Endodermal cell (in vitro differentiated cells): ENCODE results near the gene SMARCA4. TPM values are rescaled to one million over a fixed set of nuclear protein-coding genes. Genes with fewer than 3 reads are reported as not detected.

Source experiments
- DNase-seq: peaks from one replicate; pipeline ENCODE4 v3.0.0-alpha.2; 2017
- H3K27ac ChIP-seq: 2 replicates; pipeline ENCODE4 v1.5.1; 2013; ENCODE audit warnings: mild to moderate bottlenecking, low read depth, low read length, moderate library complexity
- H3K27me3 ChIP-seq: 2 replicates; pipeline ENCODE4 v1.6.1; 2013; ENCODE audit warnings: mild to moderate bottlenecking, low read length, moderate library complexity; ENCODE audit not compliant: insufficient read depth, control insufficient read depth, poor library complexity, severe bottlenecking
- H3K36me3 ChIP-seq: 2 replicates; pipeline ENCODE4 v1.7.0; 2013; ENCODE audit warnings: mild to moderate bottlenecking, low read length, moderate library complexity; ENCODE audit not compliant: control insufficient read depth, insufficient read depth
- H3K4me1 ChIP-seq: one replicate; pipeline ENCODE4 v1.7.0; 2013; ENCODE audit warnings: low read length; ENCODE audit not compliant: control insufficient read depth, insufficient read depth
- H3K4me3 ChIP-seq: 2 replicates; pipeline ENCODE4 v1.5.1; 2013; ENCODE audit warnings: mild to moderate bottlenecking, low read length, moderate library complexity
- H3K9ac ChIP-seq: 2 replicates; pipeline ENCODE4 v1.6.1; 2013; ENCODE audit warnings: mild to moderate bottlenecking, low read length, moderate library complexity; ENCODE audit not compliant: poor library complexity, severe bottlenecking; ENCODE audit errors: extremely low read depth
- H3K9me3 ChIP-seq: 2 replicates; pipeline ENCODE4 v1.6.1; 2013; ENCODE audit warnings: mild to moderate bottlenecking, low read length, moderate library complexity; ENCODE audit not compliant: control insufficient read depth
- H3K27ac Mint-ChIP-seq: 2 replicates; pipeline ENCODE4 v1.8.0; 2020; ENCODE audit warnings: mixed read lengths
- H3K27me3 Mint-ChIP-seq: 2 replicates; pipeline ENCODE4 v1.8.0; 2021; ENCODE audit warnings: mild to moderate bottlenecking, mixed read lengths; ENCODE audit not compliant: insufficient read depth
- H3K36me3 Mint-ChIP-seq: 2 replicates; pipeline ENCODE4 v1.8.0; 2020; ENCODE audit warnings: low read depth, mixed read lengths
- H3K4me1 Mint-ChIP-seq: 2 replicates; pipeline ENCODE4 v1.8.0; 2020; ENCODE audit warnings: mixed read lengths
- H3K4me3 Mint-ChIP-seq: 2 replicates; pipeline ENCODE4 v1.8.0; 2020; ENCODE audit warnings: mild to moderate bottlenecking, moderate library complexity, mixed read lengths
- H3K9me3 Mint-ChIP-seq: 2 replicates; pipeline ENCODE4 v1.8.0; 2020; ENCODE audit warnings: mild to moderate bottlenecking, mixed read lengths
- WGBS, 2 experiments: methylation state at CpG; one replicate each; pipeline versions ENCODE4 v1.1.5 to v1.1.7; 2013; ENCODE audit warnings: missing lambda C conversion rate in 2 of 2, mixed read lengths in 1 of 2; ENCODE audit not compliant: insufficient coverage in 1 of 2, insufficient read length in 1 of 2; 5-methylcytosine and 5-hydroxymethylcytosine counted together
- total RNA-seq, 2 donors: library from RNA; stranded (reverse); fragmentation: NEBNext Ultra II Directional in 1 of 2; extraction: Animal tissue kit (Norgen Biotek cat#: 25700) in 1 of 2; gene quantifications; 2 replicates in 1 of 2; 3 replicates in 1 of 2; pipeline ENCODE4 v1.2.1, GENCODE V29; 2021
- TF ChIP-seq, protein P1 (sequence below): fragments of 200-600 bp; sonication (generic); conservative IDR thresholded peaks from 2 replicates; pipeline ENCODE4 v1.5.0; 2021; ENCODE audit warnings: antibody characterized with exemption, mild to moderate bottlenecking

Gene SMARCA4
- total RNA-seq, 2 donors from 2014 or later, result 290 to 292 TPM

DNA sequence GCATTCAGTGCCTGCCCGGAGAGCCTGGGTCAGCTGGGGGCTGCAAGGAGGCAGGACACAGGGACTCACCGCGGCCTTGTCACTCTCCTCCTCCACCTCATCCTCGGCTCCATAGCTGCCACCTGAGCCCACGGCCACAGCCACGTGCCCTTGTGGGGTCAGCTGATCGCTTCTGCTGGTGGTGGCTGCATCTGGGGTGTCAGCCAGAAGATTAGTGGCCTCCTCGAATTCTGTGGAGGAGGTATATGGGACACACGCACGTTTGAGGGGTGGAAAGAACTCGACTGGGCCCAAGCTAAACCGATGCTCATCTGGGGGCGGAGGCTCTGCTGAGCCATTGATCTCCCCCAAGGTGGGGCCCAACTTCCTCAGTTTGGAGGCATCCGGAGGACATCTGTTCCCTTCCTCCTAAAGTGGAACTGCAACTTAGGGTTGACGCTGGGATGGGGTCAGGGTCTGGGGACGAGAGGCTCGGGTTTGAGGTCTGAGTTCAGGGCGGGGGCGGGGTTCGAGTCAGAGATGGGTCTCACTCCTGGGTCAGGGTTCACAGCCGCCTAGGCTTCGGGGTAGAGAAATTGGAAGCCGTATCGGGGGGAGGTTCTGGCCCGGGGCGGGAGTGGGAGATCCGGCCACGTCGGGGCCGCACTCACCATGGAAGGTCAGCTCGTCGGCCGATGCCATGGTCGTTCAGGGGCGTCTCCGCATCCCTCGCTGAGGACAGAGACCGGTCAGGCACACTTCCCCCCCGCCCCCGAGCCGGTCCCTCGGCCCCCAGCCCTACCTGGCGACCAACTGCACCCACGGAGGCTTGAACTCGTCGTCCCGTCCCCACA lies 32.9 kb upstream of the SMARCA4 start:
- Histone ChIP-seq H3K27me3 (no peaks in the 10 kb centered on the region), H3K4me3 (peak overlapping the region; percentile 85), H3K9me3 (no peaks in the 10 kb centered on the region), H3K27ac (no peak overlapping the region), H3K9ac (peak overlapping the region; percentile 37), H3K36me3 (peaks cover 38% of the 10 kb centered on the region), H3K4me1 (peaks cover 4% of the 10 kb centered on the region)
- Mint-ChIP-seq H3K9me3 (no peaks in the 10 kb centered on the region), H3K36me3 (peaks cover 32% of the 10 kb centered on the region), H3K27ac (peak overlapping the region; percentile 81), H3K27me3 (no peaks in the 10 kb centered on the region), H3K4me1 (no peaks in the 10 kb centered on the region), H3K4me3 (peak overlapping the region; percentile 86)
- no peak for DNase-seq
- TF ChIP-seq, protein P1, sequence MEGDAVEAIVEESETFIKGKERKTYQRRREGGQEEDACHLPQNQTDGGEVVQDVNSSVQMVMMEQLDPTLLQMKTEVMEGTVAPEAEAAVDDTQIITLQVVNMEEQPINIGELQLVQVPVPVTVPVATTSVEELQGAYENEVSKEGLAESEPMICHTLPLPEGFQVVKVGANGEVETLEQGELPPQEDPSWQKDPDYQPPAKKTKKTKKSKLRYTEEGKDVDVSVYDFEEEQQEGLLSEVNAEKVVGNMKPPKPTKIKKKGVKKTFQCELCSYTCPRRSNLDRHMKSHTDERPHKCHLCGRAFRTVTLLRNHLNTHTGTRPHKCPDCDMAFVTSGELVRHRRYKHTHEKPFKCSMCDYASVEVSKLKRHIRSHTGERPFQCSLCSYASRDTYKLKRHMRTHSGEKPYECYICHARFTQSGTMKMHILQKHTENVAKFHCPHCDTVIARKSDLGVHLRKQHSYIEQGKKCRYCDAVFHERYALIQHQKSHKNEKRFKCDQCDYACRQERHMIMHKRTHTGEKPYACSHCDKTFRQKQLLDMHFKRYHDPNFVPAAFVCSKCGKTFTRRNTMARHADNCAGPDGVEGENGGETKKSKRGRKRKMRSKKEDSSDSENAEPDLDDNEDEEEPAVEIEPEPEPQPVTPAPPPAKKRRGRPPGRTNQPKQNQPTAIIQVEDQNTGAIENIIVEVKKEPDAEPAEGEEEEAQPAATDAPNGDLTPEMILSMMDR, result no peak
- WGBS, 2 experiments, result 19 to 27% methylated on average over 5 to 47 of the region's 47 CpGs

DNA sequence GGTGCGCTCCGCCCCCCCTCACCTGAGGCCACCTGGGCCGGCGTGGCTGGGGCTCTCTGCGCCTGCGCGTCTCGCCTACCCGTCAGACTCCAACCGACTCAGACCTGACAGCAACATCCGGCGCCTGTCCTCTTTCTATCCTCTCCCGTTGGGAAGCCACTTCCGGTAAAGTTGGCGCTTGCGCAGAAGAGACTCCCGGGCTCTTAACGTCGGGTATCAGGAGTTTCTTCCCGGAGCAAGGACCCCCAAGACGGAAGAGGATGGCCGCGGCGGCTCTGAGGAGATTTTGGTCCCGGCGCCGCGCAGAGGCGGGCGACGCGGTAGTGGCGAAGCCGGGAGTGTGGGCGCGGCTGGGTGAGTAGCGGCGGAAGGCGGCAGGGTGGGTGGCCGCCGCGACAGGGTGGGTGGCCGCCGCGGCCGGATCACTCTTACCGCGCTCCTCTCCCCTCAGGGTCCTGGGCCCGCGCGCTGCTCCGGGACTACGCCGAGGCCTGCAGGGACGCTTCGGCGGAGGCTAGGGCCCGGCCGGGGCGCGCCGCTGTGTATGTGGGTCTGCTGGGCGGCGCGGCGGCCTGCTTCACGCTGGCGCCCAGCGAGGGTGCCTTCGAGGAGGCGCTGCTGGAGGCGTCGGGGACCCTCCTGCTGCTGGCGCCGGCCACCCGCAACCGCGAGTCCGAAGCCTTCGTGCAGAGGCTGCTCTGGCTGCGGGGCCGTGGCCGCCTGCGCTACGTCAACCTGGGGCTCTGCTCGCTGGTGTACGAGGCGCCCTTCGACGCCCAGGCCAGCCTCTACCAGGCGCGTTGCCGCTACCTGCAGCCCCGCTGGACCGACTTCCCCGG lies 32.0 kb upstream of the SMARCA4 start, which contains the start of the genes TIMM29 and YIPF2:
TSS of gene TIMM29 (plus strand) at position 249 of the 839 bp plus-strand sequence. CDS start at position 261, 12 bp downstream.
TSS of gene YIPF2 (minus strand) at position 77 of the 839 bp plus-strand sequence. CDS start 229 bp downstream, outside the sequence.
- peak within 1 kb of the TSS; percentile 86 for H3K4me3 Mint-ChIP-seq
- Histone ChIP-seq H3K9ac (peak within 1 kb of the TSS; percentile 69), H3K9me3 (no peaks in the 10 kb centered on the region), H3K36me3 (peaks cover 34% of the 10 kb centered on the region), H3K4me1 (peaks cover 4% of the 10 kb centered on the region), H3K27ac (peak within 1 kb of the TSS; percentile 57), H3K27me3 (no peaks in the 10 kb centered on the region), H3K4me3 (peak within 1 kb of the TSS; percentile 85)
- no peaks in the 10 kb centered on the region for H3K27me3 Mint-ChIP-seq
- DNase-seq, result peak; percentile 99
- no peaks in the 10 kb centered on the region for H3K4me1 Mint-ChIP-seq
- H3K27ac Mint-ChIP-seq, result peak within 1 kb of the TSS; percentile 81
- peaks cover 30% of the 10 kb centered on the region for H3K36me3 Mint-ChIP-seq
- 0 to 1% methylated on average over 46 to 96 of the region's 96 CpGs for WGBS, 2 experiments
- H3K9me3 Mint-ChIP-seq, result no peaks in the 10 kb centered on the region
- TF ChIP-seq, protein P1, result no peak

DNA sequence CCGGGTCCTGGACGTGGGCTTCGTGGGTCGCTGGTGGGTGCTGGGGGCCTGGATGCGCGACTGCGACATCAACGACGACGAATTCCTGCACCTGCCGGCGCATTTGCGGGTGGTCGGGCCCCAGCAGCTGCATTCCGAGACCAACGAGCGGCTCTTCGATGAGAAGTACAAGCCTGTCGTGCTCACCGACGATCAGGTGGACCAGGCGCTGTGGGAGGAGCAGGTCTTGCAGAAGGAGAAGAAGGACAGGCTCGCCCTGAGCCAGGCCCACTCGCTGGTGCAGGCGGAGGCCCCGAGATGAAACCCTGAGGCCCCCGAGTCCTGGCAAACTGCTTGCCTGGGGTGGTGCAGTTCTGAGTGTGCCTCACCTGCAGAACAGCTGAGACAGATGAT lies 31.4 kb upstream of the SMARCA4 start:
- TF ChIP-seq, protein P1, result no peak
- Histone ChIP-seq H3K27ac (peak overlapping the region; percentile 57), H3K4me3 (peak overlapping the region; percentile 85), H3K36me3 (peaks cover 30% of the 10 kb centered on the region), H3K27me3 (no peaks in the 10 kb centered on the region), H3K9ac (peak overlapping the region; percentile 69), H3K4me1 (peaks cover 4% of the 10 kb centered on the region), H3K9me3 (no peaks in the 10 kb centered on the region)
- Mint-ChIP-seq H3K4me3 (peak overlapping the region; percentile 86), H3K4me1 (no peaks in the 10 kb centered on the region), H3K9me3 (no peaks in the 10 kb centered on the region), H3K27me3 (no peaks in the 10 kb centered on the region), H3K36me3 (peaks cover 28% of the 10 kb centered on the region), H3K27ac (peak overlapping the region; percentile 79)
- 14 to 20% methylated on average over 9 to 27 of the region's 27 CpGs for WGBS, 2 experiments
- no peak for DNase-seq
